ENCODE results near the gene NR6A1.

NR6A1 gene

DNA sequence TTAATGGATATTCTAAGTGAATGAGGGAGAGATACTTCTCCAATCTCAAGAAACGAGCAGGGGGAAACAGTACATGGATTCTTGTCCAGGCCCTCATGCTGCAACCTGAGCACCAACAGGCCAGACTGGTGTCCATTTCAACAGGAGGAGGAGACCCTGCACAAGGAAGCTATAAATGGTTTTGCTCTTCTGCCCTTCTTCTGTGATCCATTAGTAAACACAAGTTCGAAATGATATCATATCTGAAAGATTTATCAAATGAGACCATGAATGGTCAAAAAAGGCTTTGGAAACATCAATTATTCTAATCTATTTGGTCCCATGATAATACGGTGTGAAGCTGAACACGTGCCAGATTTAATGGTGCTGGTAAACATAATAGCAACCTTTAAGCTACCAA lies 109.8 kb downstream of the NR6A1 start:
- Histone ChIP-seq H3K27ac (ENCODE audit: extremely low read depth, low read depth, low read length) (no peak overlapping the region), H3K36me3 (ENCODE audit: control insufficient read depth in 2 of 2, insufficient read depth in 1 of 2, low read length in 2 of 2) (no peaks in the 10 kb centered on the region), H3K4me3 (ENCODE audit: low read depth, low read length) (no peak overlapping the region), H3K4me1 (ENCODE audit: control insufficient read depth, insufficient read depth, low read length) (peaks cover 6% of the 10 kb centered on the region; the same call in 1 of the 2 replicates), H3K9me3 (ENCODE audit: control insufficient read depth, insufficient read depth, low read depth, low read length) (no peaks in the 10 kb centered on the region)
- TF ChIP-seq ZXDB (tag by site-specific recombination; IDR thresholded peaks at IDR 0.05) (peak; percentile 44; the same call in 1 of the 2 replicates), SP7 (tag by site-specific recombination; IDR thresholded peaks at IDR 0.05) (0 out of 2 replicates have a peak, but pooled peaks have one; percentile 15), ZNF354C (tag by site-specific recombination; IDR thresholded peaks at IDR 0.05; ENCODE audit: borderline replicate concordance, low read depth) (no peak)
- TF ChIP-seq, protein P1, sequence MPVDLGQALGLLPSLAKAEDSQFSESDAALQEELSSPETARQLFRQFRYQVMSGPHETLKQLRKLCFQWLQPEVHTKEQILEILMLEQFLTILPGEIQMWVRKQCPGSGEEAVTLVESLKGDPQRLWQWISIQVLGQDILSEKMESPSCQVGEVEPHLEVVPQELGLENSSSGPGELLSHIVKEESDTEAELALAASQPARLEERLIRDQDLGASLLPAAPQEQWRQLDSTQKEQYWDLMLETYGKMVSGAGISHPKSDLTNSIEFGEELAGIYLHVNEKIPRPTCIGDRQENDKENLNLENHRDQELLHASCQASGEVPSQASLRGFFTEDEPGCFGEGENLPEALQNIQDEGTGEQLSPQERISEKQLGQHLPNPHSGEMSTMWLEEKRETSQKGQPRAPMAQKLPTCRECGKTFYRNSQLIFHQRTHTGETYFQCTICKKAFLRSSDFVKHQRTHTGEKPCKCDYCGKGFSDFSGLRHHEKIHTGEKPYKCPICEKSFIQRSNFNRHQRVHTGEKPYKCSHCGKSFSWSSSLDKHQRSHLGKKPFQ (tag by site-specific recombination; IDR thresholded peaks at IDR 0.05) = 0 out of 2 replicates have a peak, but pooled peaks have one; percentile 33
- POLR2A ChIA-PET = interaction anchor here (0.9 to 1.5 kb wide), 4 partner anchors 12 to 108 kb away, joined by 3 to 5 read pairs (median 4); no protein-coding TSS in a partner anchor
- CTCF ChIA-PET = interaction anchor here (0.7 to 7.7 kb wide), 7 partner anchors 33 to 112 kb away, joined by 3 to 65 read pairs (median 5); no protein-coding TSS in a partner anchor

DNA sequence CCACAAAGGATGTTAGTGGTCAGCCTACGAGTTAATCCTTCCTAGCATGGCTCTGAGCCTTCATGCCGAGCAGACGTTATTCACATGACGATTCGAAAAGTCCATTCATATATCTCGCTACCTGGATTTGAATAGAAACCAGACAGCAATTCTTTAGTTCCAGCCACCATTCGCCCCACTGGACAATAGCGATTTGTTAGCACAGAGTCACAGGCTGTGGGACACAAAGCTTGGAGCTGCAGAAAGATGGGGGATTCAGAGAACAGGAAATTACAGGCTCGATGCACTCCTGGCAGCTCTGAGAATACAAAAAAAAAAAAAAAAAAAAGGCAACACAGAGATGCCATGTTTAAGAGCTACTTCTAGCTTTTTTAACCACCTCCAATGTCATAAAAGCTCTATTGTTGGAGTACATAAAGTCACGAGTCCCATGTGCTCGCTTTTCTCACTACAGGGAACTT lies 110.7 kb downstream of the NR6A1 start:
- ChIA-PET CTCF (interaction anchor here (0.7 to 7.7 kb wide), 8 partner anchors 21 to 116 kb away, joined by 3 to 65 read pairs (median 5); partner anchors contain the start of genes NR6A1 and OLFML2A), POLR2A (interaction anchor here (0.6 to 1.5 kb wide), 9 partner anchors 10 to 1693 kb away, joined by 3 to 7 read pairs (median 4); partner anchors contain the start of gene NR6A1)
- peaks cover 6% of the 10 kb centered on the region; the same call in 1 of the 2 replicates for H3K4me1 ChIP-seq (ENCODE audit: control insufficient read depth, insufficient read depth, low read length)
- no peaks in the 10 kb centered on the region for H3K9me3 ChIP-seq (ENCODE audit: control insufficient read depth, insufficient read depth, low read depth, low read length)
- TF ChIP-seq, protein P2, sequence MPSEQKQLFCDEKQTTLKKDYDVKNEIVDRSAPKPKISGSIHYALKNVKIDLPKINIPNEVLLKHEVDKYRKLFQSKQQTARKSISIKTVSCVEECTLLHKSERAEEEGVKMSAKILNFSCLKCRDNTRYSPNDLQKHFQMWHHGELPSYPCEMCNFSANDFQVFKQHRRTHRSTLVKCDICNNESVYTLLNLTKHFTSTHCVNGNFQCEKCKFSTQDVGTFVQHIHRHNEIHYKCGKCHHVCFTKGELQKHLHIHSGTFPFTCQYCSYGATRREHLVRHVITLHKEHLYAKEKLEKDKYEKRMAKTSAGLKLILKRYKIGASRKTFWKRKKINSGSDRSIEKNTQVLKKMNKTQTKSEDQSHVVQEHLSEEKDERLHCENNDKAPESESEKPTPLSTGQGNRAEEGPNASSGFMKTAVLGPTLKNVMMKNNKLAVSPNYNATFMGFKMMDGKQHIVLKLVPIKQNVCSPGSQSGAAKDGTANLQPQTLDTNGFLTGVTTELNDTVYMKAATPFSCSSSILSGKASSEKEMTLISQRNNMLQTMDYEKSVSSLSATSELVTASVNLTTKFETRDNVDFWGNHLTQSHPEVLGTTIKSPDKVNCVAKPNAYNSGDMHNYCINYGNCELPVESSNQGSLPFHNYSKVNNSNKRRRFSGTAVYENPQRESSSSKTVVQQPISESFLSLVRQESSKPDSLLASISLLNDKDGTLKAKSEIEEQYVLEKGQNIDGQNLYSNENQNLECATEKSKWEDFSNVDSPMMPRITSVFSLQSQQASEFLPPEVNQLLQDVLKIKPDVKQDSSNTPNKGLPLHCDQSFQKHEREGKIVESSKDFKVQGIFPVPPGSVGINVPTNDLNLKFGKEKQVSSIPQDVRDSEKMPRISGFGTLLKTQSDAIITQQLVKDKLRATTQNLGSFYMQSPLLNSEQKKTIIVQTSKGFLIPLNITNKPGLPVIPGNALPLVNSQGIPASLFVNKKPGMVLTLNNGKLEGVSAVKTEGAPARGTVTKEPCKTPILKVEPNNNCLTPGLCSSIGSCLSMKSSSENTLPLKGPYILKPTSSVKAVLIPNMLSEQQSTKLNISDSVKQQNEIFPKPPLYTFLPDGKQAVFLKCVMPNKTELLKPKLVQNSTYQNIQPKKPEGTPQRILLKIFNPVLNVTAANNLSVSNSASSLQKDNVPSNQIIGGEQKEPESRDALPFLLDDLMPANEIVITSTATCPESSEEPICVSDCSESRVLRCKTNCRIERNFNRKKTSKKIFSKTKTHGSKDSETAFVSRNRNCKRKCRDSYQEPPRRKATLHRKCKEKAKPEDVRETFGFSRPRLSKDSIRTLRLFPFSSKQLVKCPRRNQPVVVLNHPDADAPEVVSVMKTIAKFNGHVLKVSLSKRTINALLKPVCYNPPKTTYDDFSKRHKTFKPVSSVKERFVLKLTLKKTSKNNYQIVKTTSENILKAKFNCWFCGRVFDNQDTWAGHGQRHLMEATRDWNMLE (tag by site-specific recombination; conservative IDR thresholded peaks at IDR 0.05; ENCODE audit: low read depth) = no peak
- TF ChIP-seq MZF1 (tag by site-specific recombination; IDR thresholded peaks at IDR 0.05; ENCODE audit: borderline replicate concordance) (peak; percentile 26; the same call in 1 of the 2 replicates), ZNF416 (tag by site-specific recombination; IDR thresholded peaks at IDR 0.05) (no peak), ZNF670 (tag by site-specific recombination; IDR thresholded peaks at IDR 0.05; ENCODE audit: low read depth) (no peak), ZBTB17 (tag by site-specific recombination; IDR thresholded peaks at IDR 0.05) (peak; percentile 75; the same call in 1 of the 2 replicates), TCF7L2 (IDR thresholded peaks at IDR 0.05; ENCODE audit: borderline replicate concordance, low read depth, low read length) (no peak), ZSCAN23 (tag by site-specific recombination; IDR thresholded peaks at IDR 0.05) (no peak), ZNF48 (tag by site-specific recombination; IDR thresholded peaks at IDR 0.05) (no peak)
- TF ChIP-seq, protein P3, sequence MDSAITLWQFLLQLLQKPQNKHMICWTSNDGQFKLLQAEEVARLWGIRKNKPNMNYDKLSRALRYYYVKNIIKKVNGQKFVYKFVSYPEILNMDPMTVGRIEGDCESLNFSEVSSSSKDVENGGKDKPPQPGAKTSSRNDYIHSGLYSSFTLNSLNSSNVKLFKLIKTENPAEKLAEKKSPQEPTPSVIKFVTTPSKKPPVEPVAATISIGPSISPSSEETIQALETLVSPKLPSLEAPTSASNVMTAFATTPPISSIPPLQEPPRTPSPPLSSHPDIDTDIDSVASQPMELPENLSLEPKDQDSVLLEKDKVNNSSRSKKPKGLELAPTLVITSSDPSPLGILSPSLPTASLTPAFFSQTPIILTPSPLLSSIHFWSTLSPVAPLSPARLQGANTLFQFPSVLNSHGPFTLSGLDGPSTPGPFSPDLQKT (IDR thresholded peaks at IDR 0.05; ENCODE audit: borderline replicate concordance, low read depth, low read length) = no peak
- TF ChIP-seq, protein P4, sequence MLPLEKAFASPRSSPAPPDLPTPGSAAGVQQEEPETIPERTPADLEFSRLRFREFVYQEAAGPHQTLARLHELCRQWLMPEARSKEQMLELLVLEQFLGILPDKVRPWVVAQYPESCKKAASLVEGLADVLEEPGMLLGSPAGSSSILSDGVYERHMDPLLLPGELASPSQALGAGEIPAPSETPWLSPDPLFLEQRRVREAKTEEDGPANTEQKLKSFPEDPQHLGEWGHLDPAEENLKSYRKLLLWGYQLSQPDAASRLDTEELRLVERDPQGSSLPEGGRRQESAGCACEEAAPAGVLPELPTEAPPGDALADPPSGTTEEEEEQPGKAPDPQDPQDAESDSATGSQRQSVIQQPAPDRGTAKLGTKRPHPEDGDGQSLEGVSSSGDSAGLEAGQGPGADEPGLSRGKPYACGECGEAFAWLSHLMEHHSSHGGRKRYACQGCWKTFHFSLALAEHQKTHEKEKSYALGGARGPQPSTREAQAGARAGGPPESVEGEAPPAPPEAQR (tag by site-specific recombination; IDR thresholded peaks at IDR 0.05) = no peak
- TF ChIP-seq, protein P5, sequence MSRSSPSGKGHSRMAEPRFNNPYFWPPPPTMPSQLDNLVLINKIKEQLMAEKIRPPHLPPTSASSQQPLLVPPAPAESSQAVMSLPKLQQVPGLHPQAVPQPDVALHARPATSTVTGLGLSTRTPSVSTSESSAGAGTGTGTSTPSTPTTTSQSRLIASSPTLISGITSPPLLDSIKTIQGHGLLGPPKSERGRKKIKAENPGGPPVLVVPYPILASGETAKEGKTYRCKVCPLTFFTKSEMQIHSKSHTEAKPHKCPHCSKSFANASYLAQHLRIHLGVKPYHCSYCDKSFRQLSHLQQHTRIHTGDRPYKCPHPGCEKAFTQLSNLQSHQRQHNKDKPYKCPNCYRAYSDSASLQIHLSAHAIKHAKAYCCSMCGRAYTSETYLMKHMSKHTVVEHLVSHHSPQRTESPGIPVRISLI (tag by site-specific recombination; IDR thresholded peaks at IDR 0.05) = peak; percentile 51; the same call in 1 of the 2 replicates
- H3K4me3 ChIP-seq (ENCODE audit: low read depth, low read length) = peak overlapping the region; percentile 57
- H3K36me3 ChIP-seq (ENCODE audit: control insufficient read depth in 2 of 2, insufficient read depth in 1 of 2, low read length in 2 of 2) = no peaks in the 10 kb centered on the region
- H3K27ac ChIP-seq (ENCODE audit: extremely low read depth, low read depth, low read length) = peak overlapping the region; percentile 72

Data from HEK293 (cell line).